Measurements from ENCODE around the gene CCDC13.

DNA sequence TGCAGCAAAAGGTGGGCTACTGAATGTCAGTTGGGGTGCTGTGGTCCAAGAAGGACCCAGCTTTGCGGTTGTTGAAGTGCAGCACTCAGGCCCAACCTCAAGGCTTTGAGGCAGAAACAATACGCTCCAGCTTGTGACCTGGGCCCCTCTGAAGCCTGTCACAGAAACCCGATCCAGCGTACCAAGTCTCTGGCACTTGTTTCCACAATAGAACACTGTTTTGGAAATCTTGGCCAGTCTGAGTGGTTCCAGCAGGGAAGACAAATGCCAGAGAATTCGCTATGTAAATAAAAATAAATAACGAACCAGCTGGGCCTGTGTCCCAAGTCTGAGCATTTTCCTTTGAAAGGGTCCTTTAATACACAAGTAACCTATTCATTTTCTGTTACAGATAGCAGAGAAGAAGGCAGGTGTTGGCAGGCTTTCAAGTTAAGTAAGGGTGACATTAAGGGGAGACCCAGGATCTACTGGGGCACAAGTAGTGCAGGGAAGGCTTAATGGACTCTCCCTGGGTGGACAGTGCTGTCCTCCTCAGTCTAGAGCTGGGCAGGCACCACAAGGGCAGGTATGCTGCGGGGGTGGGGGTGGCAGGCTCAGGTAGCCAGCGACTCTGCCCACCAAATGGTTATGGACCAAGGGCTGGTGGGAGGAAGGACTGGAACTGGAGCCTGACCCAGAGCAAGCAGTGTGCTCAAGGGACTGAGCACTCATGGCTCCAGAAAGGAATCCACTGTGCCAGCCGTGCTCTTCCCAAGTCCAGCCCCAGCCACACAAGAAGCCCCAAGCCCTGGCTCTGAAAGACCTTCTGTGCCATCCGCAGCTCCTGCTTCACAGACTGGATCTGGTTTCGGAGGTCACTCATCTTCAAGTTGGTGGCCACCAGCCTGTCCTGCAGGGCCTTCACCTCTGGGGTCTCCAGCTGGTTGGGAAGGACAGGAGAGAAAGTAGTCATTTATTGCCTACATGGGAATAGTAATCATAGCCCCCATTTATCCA, 26.3 kb downstream of the CCDC13 start:
- TF ChIP-seq, protein P1, sequence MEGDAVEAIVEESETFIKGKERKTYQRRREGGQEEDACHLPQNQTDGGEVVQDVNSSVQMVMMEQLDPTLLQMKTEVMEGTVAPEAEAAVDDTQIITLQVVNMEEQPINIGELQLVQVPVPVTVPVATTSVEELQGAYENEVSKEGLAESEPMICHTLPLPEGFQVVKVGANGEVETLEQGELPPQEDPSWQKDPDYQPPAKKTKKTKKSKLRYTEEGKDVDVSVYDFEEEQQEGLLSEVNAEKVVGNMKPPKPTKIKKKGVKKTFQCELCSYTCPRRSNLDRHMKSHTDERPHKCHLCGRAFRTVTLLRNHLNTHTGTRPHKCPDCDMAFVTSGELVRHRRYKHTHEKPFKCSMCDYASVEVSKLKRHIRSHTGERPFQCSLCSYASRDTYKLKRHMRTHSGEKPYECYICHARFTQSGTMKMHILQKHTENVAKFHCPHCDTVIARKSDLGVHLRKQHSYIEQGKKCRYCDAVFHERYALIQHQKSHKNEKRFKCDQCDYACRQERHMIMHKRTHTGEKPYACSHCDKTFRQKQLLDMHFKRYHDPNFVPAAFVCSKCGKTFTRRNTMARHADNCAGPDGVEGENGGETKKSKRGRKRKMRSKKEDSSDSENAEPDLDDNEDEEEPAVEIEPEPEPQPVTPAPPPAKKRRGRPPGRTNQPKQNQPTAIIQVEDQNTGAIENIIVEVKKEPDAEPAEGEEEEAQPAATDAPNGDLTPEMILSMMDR (IDR thresholded peaks at IDR 0.05) = no peak
- TF ChIP-seq POLR2A (IDR thresholded peaks at IDR 0.05) = no peak
